ENCODE data around the gene MTARC1. TPM values are rescaled to one million over a fixed set of nuclear protein-coding genes. Genes with fewer than 3 reads are reported as not detected.
A peak's percentile ranks its signal among the peaks of the same experiment; 100 is the strongest.

MTARC1 gene
- total and polyA plus RNA-seq, 9 of the 15 experiments (the other 6 are each of a cell fraction or from before 2014, with no cell fraction given), result 0.07 to 0.14 (median 0.11) TPM; not detected in 6

DNA sequence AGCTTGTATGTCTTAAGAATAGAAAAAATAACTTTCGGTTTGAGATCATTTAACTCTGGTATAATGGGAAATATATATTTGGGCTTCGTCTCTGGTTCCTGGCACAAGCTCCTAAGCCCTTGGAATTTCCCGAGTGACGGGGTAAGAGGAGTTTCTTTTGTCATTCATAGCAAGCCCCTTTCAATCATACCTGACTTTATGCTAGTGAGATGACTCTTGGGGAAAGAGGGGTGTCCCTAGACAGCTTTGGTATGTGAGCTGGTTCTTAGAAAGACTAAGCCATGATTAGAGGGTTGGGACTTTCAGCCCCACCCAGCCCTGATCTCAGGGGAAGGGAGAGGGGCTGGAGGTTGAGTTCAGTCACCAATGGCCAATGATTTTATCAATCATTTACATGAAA, 13.9 kb upstream of the MTARC1 start:
- Histone ChIP-seq H3K4me3 (no peak overlapping the region), H3K4me2 (ENCODE audit: insufficient read depth, low read length) (no peak overlapping the region), H3K79me2 (ENCODE audit: control insufficient read depth, insufficient read depth, low read length) (no peaks in the 10 kb centered on the region), H2AFZ (ENCODE audit: low read depth, low read length) (no peak overlapping the region), H3K9me3 (replicated peaks; ENCODE audit: control insufficient read depth, insufficient read depth, low read depth, low read length) (no peaks in the 10 kb centered on the region), H3K36me3 (ENCODE audit: control insufficient read depth, insufficient read depth, low read length) (no peaks in the 10 kb centered on the region), H3K27me3 (ENCODE audit: control insufficient read depth in 2 of 2, insufficient read depth in 2 of 2, low read length in 2 of 2) (peaks cover 2 to 24% of the 10 kb centered on the region in 2 experiments; a peak in 3 of 5 replicates), H3K9me1 (ENCODE audit: control insufficient read depth, insufficient read depth, low read length) (no peaks in the 10 kb centered on the region), H3K27ac (ENCODE audit: extremely low read depth, low read depth, low read length) (no peak overlapping the region), H4K20me1 (replicated peaks; ENCODE audit: control insufficient read depth, insufficient read depth, low read length) (no peaks in the 10 kb centered on the region), H3K9ac (ENCODE audit: insufficient read depth in 1 of 2, low read depth in 2 of 2, low read length in 2 of 2) (no peak overlapping the region), H3K4me1 (replicated peaks in 1 of 2; ENCODE audit: control insufficient read depth in 2 of 2, insufficient read depth in 2 of 2, low read length in 2 of 2) (peaks cover 3 to 11% of the 10 kb centered on the region in 2 experiments; a peak in 3 of 5 replicates)
- ATAC-seq (no peak), FAIRE-seq (no peak), DNase-seq (ENCODE audit: extremely low read depth in 1 of 4, low spot score in 3 of 4) (no peak)
- intact Hi-C loops (cut with micrococcal nuclease) (loop anchor here (10.0 kb wide), 2 partner anchors 228 to 418 kb away; no protein-coding TSS in a partner anchor), in situ Hi-C loops (cut with MboI) (loop anchor here (10.0 kb wide), 1 partner anchor 938 kb away; no protein-coding TSS in a partner anchor)
- ChIA-PET CTCF (ENCODE audit: low intra/inter-chr PET ratio) (no interaction called here), POLR2A (interaction anchor here (0.6 to 0.9 kb wide), 2 partner anchors 16 to 788 kb away, joined by 3 to 4 read pairs; no protein-coding TSS in a partner anchor)
- BruUV-seq (replicated peaks), result no TSS peak
- TF ChIP-seq MED1 (CRISPR knock-in tag; IDR thresholded peaks at IDR 0.05; ENCODE audit: borderline replicate concordance), result no peak
- TF ChIP-seq PPARD (CRISPR knock-in tag; IDR thresholded peaks at IDR 0.05), result no peak
- no peak for TF ChIP-seq ZNF699 (CRISPR knock-in tag; IDR thresholded peaks at IDR 0.05; ENCODE audit: insufficient replicate concordance)
- WGBS (ENCODE audit: insufficient coverage, low coverage, missing lambda C conversion rate), result 3% methylated on average over 4 of the region's 4 CpGs

DNA sequence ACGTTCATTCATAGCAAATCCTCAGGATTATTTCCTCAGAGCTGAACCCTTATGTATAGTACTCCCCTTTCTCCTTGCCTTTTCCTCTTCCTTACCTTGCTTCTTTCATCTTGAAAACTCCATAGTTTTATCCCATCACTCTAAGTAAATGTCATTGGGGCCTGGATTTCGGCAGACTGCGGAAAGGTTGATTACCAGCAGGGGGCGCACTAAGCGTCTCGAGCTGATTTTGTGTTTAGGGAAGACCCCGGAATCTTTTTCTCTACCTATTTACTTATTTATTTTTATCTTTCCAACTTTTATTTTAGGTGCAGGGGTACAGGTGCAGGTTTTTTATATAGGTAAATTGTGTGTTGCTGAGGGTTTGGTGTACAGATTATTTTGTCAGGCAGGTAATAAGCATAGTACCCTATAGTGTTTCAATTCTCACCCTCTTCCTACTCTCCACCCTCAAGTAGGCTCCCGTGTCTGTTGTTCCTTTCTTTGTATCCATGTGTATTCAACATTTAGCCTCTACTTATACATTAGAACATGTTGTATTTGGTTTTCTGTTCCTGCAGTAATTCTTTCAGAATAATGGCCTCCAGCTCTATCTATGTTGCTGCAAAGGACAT, 11.4 kb upstream of the MTARC1 start:
- H3K27ac ChIP-seq (ENCODE audit: extremely low read depth, low read depth, low read length), result no peak overlapping the region
- DNase-seq (ENCODE audit: extremely low read depth in 1 of 4, low spot score in 3 of 4), result peak; percentile 50 to 65 (median 60)
- H3K79me2 ChIP-seq (ENCODE audit: control insufficient read depth, insufficient read depth, low read length), result no peaks in the 10 kb centered on the region
- no peaks in the 10 kb centered on the region for H3K9me1 ChIP-seq (ENCODE audit: control insufficient read depth, insufficient read depth, low read length)
- no peaks in the 10 kb centered on the region for H4K20me1 ChIP-seq (replicated peaks; ENCODE audit: control insufficient read depth, insufficient read depth, low read length)
- no peak overlapping the region for H3K9ac ChIP-seq (ENCODE audit: insufficient read depth in 1 of 2, low read depth in 2 of 2, low read length in 2 of 2)
- H3K4me1 ChIP-seq (replicated peaks in 1 of 2; ENCODE audit: control insufficient read depth in 2 of 2, insufficient read depth in 2 of 2, low read length in 2 of 2), result no peaks in the 10 kb centered on the region; a peak in 1 of 5 replicates
- ChIA-PET POLR2A (interaction anchor here (0.7 to 1.0 kb wide), 2 partner anchors 28 to 478 kb away, joined by 3 read pairs; no protein-coding TSS in a partner anchor), CTCF (ENCODE audit: low intra/inter-chr PET ratio) (interaction anchor here (0.7 to 2.3 kb wide), 5 partner anchors 339 to 937 kb away, joined by 3 to 10 read pairs (median 7); no protein-coding TSS in a partner anchor)
- H2AFZ ChIP-seq (ENCODE audit: low read depth, low read length), result no peak overlapping the region
- no TSS peak for BruUV-seq (replicated peaks)
- intact Hi-C loops (cut with micrococcal nuclease), result loop anchor here (5.0 to 10.0 kb wide), 3 partner anchors 231 to 783 kb away; no protein-coding TSS in a partner anchor
- 0% methylated on average over 8 of the region's 8 CpGs for WGBS (ENCODE audit: insufficient coverage, low coverage, missing lambda C conversion rate)
- in situ Hi-C loops (cut with MboI), result loop anchor here (10.0 kb wide), 1 partner anchor 941 kb away; no protein-coding TSS in a partner anchor
- no peaks in the 10 kb centered on the region for H3K9me3 ChIP-seq (replicated peaks; ENCODE audit: control insufficient read depth, insufficient read depth, low read depth, low read length)
- no peaks in the 10 kb centered on the region for H3K36me3 ChIP-seq (ENCODE audit: control insufficient read depth, insufficient read depth, low read length)
- H3K4me2 ChIP-seq (ENCODE audit: insufficient read depth, low read length), result no peak overlapping the region
- FAIRE-seq, result peak; percentile 51
- peak; percentile 36; the same call in 1 of the 3 replicates for ATAC-seq
- no peak overlapping the region for H3K4me3 ChIP-seq
- H3K27me3 ChIP-seq (ENCODE audit: control insufficient read depth in 2 of 2, insufficient read depth in 2 of 2, low read length in 2 of 2), result peaks cover under 1 to 14% of the 10 kb centered on the region in 2 experiments; a peak in 3 of 5 replicates
- TF ChIP-seq SMC3 (conservative IDR thresholded peaks at IDR 0.05; ENCODE audit: insufficient read depth, low read depth, low read length), result 0 out of 2 replicates have a peak, but pooled peaks have one; percentile 9
- 0 out of 2 replicates have a peak, but pooled peaks have one; percentile 6 for TF ChIP-seq KLF16 (IDR thresholded peaks at IDR 0.05)
- TF ChIP-seq, protein P1, sequence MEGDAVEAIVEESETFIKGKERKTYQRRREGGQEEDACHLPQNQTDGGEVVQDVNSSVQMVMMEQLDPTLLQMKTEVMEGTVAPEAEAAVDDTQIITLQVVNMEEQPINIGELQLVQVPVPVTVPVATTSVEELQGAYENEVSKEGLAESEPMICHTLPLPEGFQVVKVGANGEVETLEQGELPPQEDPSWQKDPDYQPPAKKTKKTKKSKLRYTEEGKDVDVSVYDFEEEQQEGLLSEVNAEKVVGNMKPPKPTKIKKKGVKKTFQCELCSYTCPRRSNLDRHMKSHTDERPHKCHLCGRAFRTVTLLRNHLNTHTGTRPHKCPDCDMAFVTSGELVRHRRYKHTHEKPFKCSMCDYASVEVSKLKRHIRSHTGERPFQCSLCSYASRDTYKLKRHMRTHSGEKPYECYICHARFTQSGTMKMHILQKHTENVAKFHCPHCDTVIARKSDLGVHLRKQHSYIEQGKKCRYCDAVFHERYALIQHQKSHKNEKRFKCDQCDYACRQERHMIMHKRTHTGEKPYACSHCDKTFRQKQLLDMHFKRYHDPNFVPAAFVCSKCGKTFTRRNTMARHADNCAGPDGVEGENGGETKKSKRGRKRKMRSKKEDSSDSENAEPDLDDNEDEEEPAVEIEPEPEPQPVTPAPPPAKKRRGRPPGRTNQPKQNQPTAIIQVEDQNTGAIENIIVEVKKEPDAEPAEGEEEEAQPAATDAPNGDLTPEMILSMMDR (IDR thresholded peaks at IDR 0.05 in 2 of 3, conservative IDR thresholded peaks at IDR 0.05 in 1 of 3; ENCODE audit: insufficient read depth in 2 of 3, low read depth in 1 of 3, low read length in 3 of 3), result peak; percentile 66 to 81 (median 67)
- TF ChIP-seq RAD21 (CRISPR knock-in tag; conservative IDR thresholded peaks at IDR 0.05 in 1 of 2, IDR thresholded peaks at IDR 0.05 in 1 of 2), result peak in 1 of 2 experiments; percentile 30; a peak in 2 of 4 replicates
- TF ChIP-seq ZNF507 (tag; conservative IDR thresholded peaks at IDR 0.05), result no peak
